Naive thymus-derived CD4-positive, alpha-beta T cell (primary cell): ENCODE results near the gene ABR. TPM values are rescaled to one million over a fixed set of nuclear protein-coding genes. Genes with fewer than 3 reads are reported as not detected.
"Not testable (repeated sequence)": the region's sequence is repeated elsewhere in the genome, so short reads cannot be mapped to it uniquely, and the experiment has no call there.

ENCODE experiments used
- ATAC-seq: fragments of 150-1000 bp; cut with Tn5 transposase; 2 replicates; pipeline ENCODE4 v1.10.0; 2021; ENCODE audit warnings: mild to moderate bottlenecking, moderate library complexity
- CTCF ChIA-PET: fragments of 350-600 bp; sonication (Branson Sonifier 250); formaldehyde crosslinking; loops from one replicate; lab custom pipeline; 2021; ENCODE audit warnings: antibody characterized with exemption; lab: Charles Lee
- POLR2A ChIA-PET: fragments of 350-600 bp; sonication (Branson Sonifier 250); formaldehyde crosslinking; loops from one replicate; lab custom pipeline; 2021; ENCODE audit warnings: antibody characterized with exemption, inconsistent platforms; lab: Charles Lee
- DNase-seq, 9 donors: peaks; one replicate each; pipeline versions ENCODE4 v3.0.0 to v3.0.0-alpha.2; 2020 to 2022; ENCODE audit warnings: mixed read lengths in 1 of 9
- H3K27ac ChIP-seq: one replicate; pipeline ENCODE4 v1.7.0; 2013; ENCODE audit warnings: mild to moderate bottlenecking, low read depth, low read length, moderate library complexity
- H3K27me3 ChIP-seq, 2 donors: one replicate each; pipeline ENCODE4 v1.7.0; 2013; ENCODE audit warnings: low read length in 2 of 2, mild to moderate bottlenecking in 2 of 2, moderate library complexity in 2 of 2; ENCODE audit not compliant: control insufficient read depth in 2 of 2, insufficient read depth in 2 of 2
- H3K36me3 ChIP-seq, 3 experiments: 1 replicate in 2 of 3; 2 replicates in 1 of 3; pipeline ENCODE4 v1.7.0; 2013; ENCODE audit warnings: low read length in 3 of 3, mild to moderate bottlenecking in 3 of 3, moderate library complexity in 1 of 3; ENCODE audit not compliant: insufficient read depth in 3 of 3, control insufficient read depth in 2 of 3
- H3K4me1 ChIP-seq, 2 donors: one replicate each; pipeline ENCODE4 v1.7.0; 2013; ENCODE audit warnings: low read length in 2 of 2, mild to moderate bottlenecking in 2 of 2, moderate library complexity in 1 of 2; ENCODE audit not compliant: control insufficient read depth in 2 of 2, insufficient read depth in 2 of 2
- H3K4me3 ChIP-seq: 2 replicates; pipeline ENCODE4 v1.7.0; 2013; ENCODE audit warnings: mild to moderate bottlenecking, low read length
- H3K9me3 ChIP-seq, 3 experiments: 1 replicate in 2 of 3; 2 replicates in 1 of 3; pipeline ENCODE4 v1.7.0; 2013; ENCODE audit warnings: low read length in 3 of 3; ENCODE audit not compliant: control insufficient read depth in 2 of 3
- H3K27ac Mint-ChIP-seq, 9 donors: one replicate each; pipeline ENCODE4 v1.8.0; 2020 to 2022; ENCODE audit warnings: mixed read lengths in 9 of 9, mild to moderate bottlenecking in 8 of 9, moderate library complexity in 5 of 9, inconsistent platforms in 2 of 9
- H3K27me3 Mint-ChIP-seq, 5 donors: one replicate each; pipeline ENCODE4 v1.8.0; 2021 to 2022; ENCODE audit warnings: mixed read lengths in 5 of 5, mild to moderate bottlenecking in 1 of 5
- H3K36me3 Mint-ChIP-seq, 5 donors: one replicate each; pipeline ENCODE4 v1.8.0; 2020 to 2022; ENCODE audit warnings: mixed read lengths in 5 of 5, mild to moderate bottlenecking in 3 of 5, inconsistent platforms in 1 of 5
- H3K4me1 Mint-ChIP-seq, 7 donors: one replicate each; pipeline ENCODE4 v1.8.0; 2020 to 2022; ENCODE audit warnings: mixed read lengths in 7 of 7, mild to moderate bottlenecking in 3 of 7, inconsistent platforms in 1 of 7
- H3K4me3 Mint-ChIP-seq, 10 donors: one replicate each; pipeline ENCODE4 v1.8.0; 2020 to 2022; ENCODE audit warnings: mild to moderate bottlenecking in 10 of 10, mixed read lengths in 10 of 10, moderate library complexity in 6 of 10, inconsistent platforms in 2 of 10
- H3K9me3 Mint-ChIP-seq, 11 donors: one replicate each; pipeline ENCODE4 v1.8.0; 2020 to 2022; ENCODE audit warnings: mixed read lengths in 11 of 11, mild to moderate bottlenecking in 4 of 11, inconsistent platforms in 1 of 11, moderate library complexity in 1 of 11
- intact Hi-C, 2 donors: fragments of 100-400 bp; cut with micrococcal nuclease; formaldehyde crosslinking; loops; one replicate each; pipeline ENCODE4 v1.15.1; 2023
- polyA plus RNA-seq, 2 donors: library from polyadenylated mRNA; unstranded; fragments of 300-500 nt; fragmentation: Illumina TruSeq; gene quantifications; one replicate each; pipeline ENCODE4 v1.2.3, GENCODE V29; 2021
- total RNA-seq, 6 experiments: library from RNA in 5 of 6; stranded (reverse) in 5 of 6; gene quantifications; 1 replicate in 5 of 6; 2 replicates in 1 of 6; pipeline ENCODE4 v1.2.3 and lab custom pipeline; 2021 to 2026

ABR gene
- total and polyA plus RNA-seq, 7 experiments from 2014 or later = 13.1 to 152 (median 139) TPM

DNA sequence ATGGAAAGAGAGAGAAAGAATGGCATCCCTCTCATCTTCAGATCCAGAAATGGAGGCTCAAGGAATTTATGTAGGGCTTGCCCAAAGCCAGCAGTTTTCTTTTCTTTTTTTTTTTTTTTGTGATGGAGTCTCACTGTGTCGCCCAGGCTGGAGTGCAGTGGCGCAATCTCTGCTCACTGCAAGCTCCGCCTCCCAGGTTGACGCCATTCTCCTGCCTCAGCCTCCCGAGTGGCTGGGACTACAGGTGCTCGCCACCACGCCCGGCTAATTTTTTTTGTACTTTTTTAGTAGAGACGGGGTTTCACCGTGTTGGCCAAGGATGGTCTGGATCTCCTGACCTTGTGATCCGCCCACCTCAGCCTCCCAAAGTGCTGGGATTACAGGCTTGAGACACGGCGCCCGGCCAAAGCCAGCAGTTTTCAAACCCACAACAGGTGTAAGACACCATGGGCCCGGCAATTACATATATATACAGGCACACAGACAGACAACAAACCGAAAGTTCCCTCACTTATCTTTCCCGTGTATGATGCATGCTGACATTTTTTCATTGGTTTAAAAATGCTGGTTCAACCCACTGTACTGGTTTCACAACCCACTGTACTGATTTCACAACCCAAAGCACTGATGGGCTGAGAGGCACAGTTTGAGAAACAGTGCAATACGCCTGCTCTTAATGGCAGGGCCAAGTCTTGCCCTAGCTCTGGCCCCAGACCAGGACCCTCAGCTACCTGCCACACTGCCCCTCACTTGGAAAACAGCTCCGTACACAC lies 81.6 kb downstream of the ABR start:
- peaks cover 0 to 24% (median 0%) of the 10 kb centered on the region in 3 experiments for H3K36me3 ChIP-seq
- POLR2A ChIA-PET = interaction anchor here (0.7 to 1.0 kb wide), 2 partner anchors 18 to 208 kb away, joined by 3 read pairs; no protein-coding TSS in a partner anchor
- CTCF ChIA-PET, H3K27ac ChIP-seq, H3K27me3 ChIP-seq, H3K9me3 ChIP-seq, DNase-seq, H3K4me3 ChIP-seq, H3K9me3 Mint-ChIP-seq, H3K27me3 Mint-ChIP-seq: not testable (repeated sequence)
- intact Hi-C loops = loop anchor here in 1 of 2 donors (1.0 kb wide), 1 partner anchor 11 kb away; no protein-coding TSS in a partner anchor
- H3K4me3 Mint-ChIP-seq = peak overlapping the region in 5 of 10 donors; percentile 1 to 60 (median 53)
- H3K36me3 Mint-ChIP-seq = peaks cover 3 to 44% (median 18%) of the 10 kb centered on the region in 5 donors
- H3K4me1 ChIP-seq = peaks cover 0 to 15% of the 10 kb centered on the region in 2 donors
- peaks cover 17 to 40% (median 36%) of the 10 kb centered on the region in 7 donors for H3K4me1 Mint-ChIP-seq
- ATAC-seq = peak; percentile 60
- H3K27ac Mint-ChIP-seq = peak overlapping the region in 8 of 9 donors; percentile 28 to 80 (median 67)

DNA sequence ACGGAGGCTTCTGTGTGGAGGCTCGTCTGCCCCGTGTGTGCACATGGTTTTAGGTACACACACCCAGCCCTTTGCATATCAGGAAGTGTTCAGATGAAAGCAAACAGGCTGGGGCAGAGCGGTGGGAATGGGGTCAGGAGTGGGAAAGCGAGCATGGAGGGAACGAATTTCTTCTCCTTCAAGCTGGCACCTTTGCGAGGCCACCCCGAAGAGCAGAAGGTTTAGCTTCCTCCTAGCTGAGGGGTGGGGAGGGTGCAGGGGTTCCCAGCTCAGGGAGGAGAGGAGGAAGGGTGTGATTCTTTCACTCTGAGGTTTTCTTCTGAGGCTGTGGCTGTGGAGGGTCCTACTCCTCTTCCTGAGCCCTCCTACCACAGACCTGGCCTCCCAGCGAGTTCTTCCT lies 83.6 kb downstream of the ABR start:
- CTCF ChIA-PET = interaction anchor here (0.7 to 1.4 kb wide), 3 partner anchors 20 to 91 kb away, joined by 3 to 8 read pairs (median 4); no protein-coding TSS in a partner anchor
- intact Hi-C loops = no loop called here
- Histone ChIP-seq H3K27ac (peak overlapping the region; percentile 33), H3K9me3 (no peaks in the 10 kb centered on the region), H3K4me3 (no peak overlapping the region), H3K36me3 (peaks cover 0 to 37% (median 6%) of the 10 kb centered on the region in 3 experiments), H3K27me3 (no peaks in the 10 kb centered on the region), H3K4me1 (peaks cover 0 to 15% of the 10 kb centered on the region in 2 donors)
- Mint-ChIP-seq H3K27me3 (no peaks in the 10 kb centered on the region), H3K4me3 (peak overlapping the region in 8 of 10 donors; percentile 2 to 82 (median 57)), H3K4me1 (peaks cover 17 to 37% (median 36%) of the 10 kb centered on the region in 7 donors), H3K9me3 (no peaks in the 10 kb centered on the region), H3K36me3 (peaks cover 3 to 42% (median 15%) of the 10 kb centered on the region in 5 donors), H3K27ac (peak overlapping the region in 4 of 9 donors; percentile 56 to 71 (median 66))
- ATAC-seq (no peak), DNase-seq (no peak)
- POLR2A ChIA-PET = interaction anchor here (1.8 kb wide), 1 partner anchor 12 kb away, joined by 17 read pairs; no protein-coding TSS in a partner anchor

DNA sequence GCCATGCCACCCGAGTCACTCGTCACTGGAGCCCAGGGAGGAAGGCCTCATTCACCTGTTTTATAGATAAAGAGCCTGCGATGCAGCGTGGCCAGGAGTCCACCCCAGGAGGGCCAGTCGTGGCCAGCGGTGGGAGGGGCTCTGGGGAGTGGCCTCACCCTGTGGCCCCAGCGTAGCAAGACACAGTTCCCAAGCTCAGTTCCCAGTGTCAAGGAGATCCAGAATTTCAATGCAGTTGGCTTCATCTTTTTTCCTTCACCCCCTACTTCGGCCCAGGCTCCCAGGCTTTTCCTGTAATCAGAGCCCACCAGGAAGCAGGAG lies 84.0 kb downstream of the ABR start:
- ChIA-PET POLR2A (interaction anchor here (1.8 kb wide), 1 partner anchor 12 kb away, joined by 17 read pairs; no protein-coding TSS in a partner anchor), CTCF (interaction anchor here (1.4 kb wide), 1 partner anchor 92 kb away, joined by 3 read pairs; no protein-coding TSS in a partner anchor)
- H3K9me3 Mint-ChIP-seq = no peaks in the 10 kb centered on the region
- DNase-seq = no peak
- peak overlapping the region in 4 of 9 donors; percentile 56 to 71 (median 66) for H3K27ac Mint-ChIP-seq
- H3K4me1 ChIP-seq = peaks cover 0 to 15% of the 10 kb centered on the region in 2 donors
- no peak for ATAC-seq
- no peak overlapping the region for H3K4me3 ChIP-seq
- H3K27ac ChIP-seq = no peak overlapping the region
- peak overlapping the region in 5 of 10 donors; percentile 48 to 82 (median 65) for H3K4me3 Mint-ChIP-seq
- intact Hi-C loops = no loop called here
- peaks cover 0 to 41% (median 10%) of the 10 kb centered on the region in 3 experiments for H3K36me3 ChIP-seq
- H3K27me3 Mint-ChIP-seq = no peaks in the 10 kb centered on the region
- peaks cover 3 to 45% (median 15%) of the 10 kb centered on the region in 5 donors for H3K36me3 Mint-ChIP-seq
- H3K9me3 ChIP-seq = no peaks in the 10 kb centered on the region
- no peaks in the 10 kb centered on the region for H3K27me3 ChIP-seq
- H3K4me1 Mint-ChIP-seq = peaks cover 17 to 37% (median 36%) of the 10 kb centered on the region in 7 donors

DNA sequence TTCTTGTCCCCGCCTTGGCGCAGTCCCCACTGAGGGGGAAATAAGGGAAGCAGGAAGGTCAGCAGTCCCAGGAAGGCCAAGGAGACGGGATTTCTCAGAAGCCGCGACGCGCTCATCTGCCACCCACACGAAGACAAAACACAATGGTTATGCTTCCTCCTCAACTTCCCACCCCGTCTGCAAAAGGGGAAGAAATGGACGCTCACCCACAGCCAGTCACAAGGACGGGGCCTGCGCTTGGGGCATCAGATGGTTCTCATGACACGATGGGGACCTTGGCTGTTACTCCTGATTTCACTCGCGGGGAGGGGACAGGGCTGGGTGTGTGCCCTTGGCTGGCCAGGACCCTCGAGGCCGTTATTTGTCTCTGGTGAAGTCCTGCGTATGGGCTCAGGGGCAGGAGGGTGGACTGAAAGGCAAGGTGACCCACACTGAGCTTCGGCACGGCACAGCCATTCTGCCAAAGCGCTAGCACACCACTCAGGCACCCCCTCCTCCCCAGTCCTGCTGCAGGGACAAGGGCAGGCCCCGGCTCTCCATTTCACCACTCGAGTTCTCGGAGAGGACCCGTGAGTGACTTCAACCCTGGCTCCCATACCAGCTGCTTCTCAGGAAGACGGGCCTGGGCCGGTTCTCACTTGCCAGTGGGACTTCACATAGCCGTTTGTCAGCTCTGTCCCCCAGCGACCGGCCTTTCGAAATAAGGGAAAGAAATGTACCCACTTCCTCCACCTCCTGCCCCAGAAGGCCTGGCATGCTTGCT lies 84.5 kb downstream of the ABR start:
- H3K4me3 ChIP-seq = no peak overlapping the region
- peak overlapping the region in 3 of 9 donors; percentile 56 to 71 (median 69) for H3K27ac Mint-ChIP-seq
- H3K4me3 Mint-ChIP-seq = peak overlapping the region in 1 of 10 donors; percentile 70
- H3K27ac ChIP-seq = no peak overlapping the region
- H3K4me1 Mint-ChIP-seq = peaks cover 17 to 38% (median 36%) of the 10 kb centered on the region in 7 donors
- ATAC-seq (peak; percentile 71), DNase-seq (no peak)
- no peaks in the 10 kb centered on the region for H3K27me3 ChIP-seq
- intact Hi-C loops = no loop called here
- ChIA-PET POLR2A (no interaction called here), CTCF (no interaction called here)
- H3K9me3 Mint-ChIP-seq = no peaks in the 10 kb centered on the region
- H3K36me3 ChIP-seq = peaks cover 0 to 43% (median 10%) of the 10 kb centered on the region in 3 experiments
- H3K27me3 Mint-ChIP-seq = no peaks in the 10 kb centered on the region
- H3K36me3 Mint-ChIP-seq = peaks cover 3 to 43% (median 15%) of the 10 kb centered on the region in 5 donors
- H3K4me1 ChIP-seq = peaks cover 0 to 15% of the 10 kb centered on the region in 2 donors
- H3K9me3 ChIP-seq = no peaks in the 10 kb centered on the region

DNA sequence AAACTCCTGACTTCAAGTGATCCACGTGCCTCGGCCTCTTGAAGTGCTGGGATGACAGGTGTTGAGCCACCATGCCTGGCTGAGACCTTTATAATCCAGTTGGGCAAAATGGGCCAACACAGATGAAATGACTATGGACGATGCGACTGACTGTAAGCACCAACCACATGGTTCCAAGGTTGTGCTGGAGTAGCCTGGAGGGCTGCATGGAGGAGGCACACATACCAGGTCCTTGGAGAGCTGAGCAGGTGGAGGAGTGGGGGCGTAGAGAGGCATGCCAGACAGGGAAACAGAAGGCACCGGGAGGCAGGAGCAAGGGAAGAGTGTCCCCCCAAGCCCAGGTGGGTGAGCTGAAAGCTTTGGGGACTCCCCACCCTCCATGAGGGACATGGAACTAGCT lies 85.2 kb downstream of the ABR start:
- H3K9me3 ChIP-seq = no peaks in the 10 kb centered on the region
- no peaks in the 10 kb centered on the region for H3K27me3 ChIP-seq
- POLR2A ChIA-PET = no interaction called here
- H3K27ac Mint-ChIP-seq = peak overlapping the region in 1 of 9 donors; percentile 91
- ATAC-seq (no peak), DNase-seq (no peak)
- H3K4me3 Mint-ChIP-seq = peak overlapping the region in 2 of 10 donors; percentile 17 to 70
- H3K36me3 ChIP-seq = peaks cover 0 to 45% (median 10%) of the 10 kb centered on the region in 3 experiments
- no peaks in the 10 kb centered on the region for H3K9me3 Mint-ChIP-seq
- CTCF ChIA-PET = interaction anchor here (0.6 kb wide), 1 partner anchor 164 kb away, joined by 5 read pairs; no protein-coding TSS in a partner anchor
- H3K27me3 Mint-ChIP-seq = no peaks in the 10 kb centered on the region
- H3K4me3 ChIP-seq = no peak overlapping the region
- intact Hi-C loops = no loop called here
- H3K4me1 Mint-ChIP-seq = peaks cover 17 to 42% (median 35%) of the 10 kb centered on the region in 7 donors
- peaks cover 0 to 15% of the 10 kb centered on the region in 2 donors for H3K4me1 ChIP-seq
- peaks cover 3 to 47% (median 15%) of the 10 kb centered on the region in 5 donors for H3K36me3 Mint-ChIP-seq
- no peak overlapping the region for H3K27ac ChIP-seq

DNA sequence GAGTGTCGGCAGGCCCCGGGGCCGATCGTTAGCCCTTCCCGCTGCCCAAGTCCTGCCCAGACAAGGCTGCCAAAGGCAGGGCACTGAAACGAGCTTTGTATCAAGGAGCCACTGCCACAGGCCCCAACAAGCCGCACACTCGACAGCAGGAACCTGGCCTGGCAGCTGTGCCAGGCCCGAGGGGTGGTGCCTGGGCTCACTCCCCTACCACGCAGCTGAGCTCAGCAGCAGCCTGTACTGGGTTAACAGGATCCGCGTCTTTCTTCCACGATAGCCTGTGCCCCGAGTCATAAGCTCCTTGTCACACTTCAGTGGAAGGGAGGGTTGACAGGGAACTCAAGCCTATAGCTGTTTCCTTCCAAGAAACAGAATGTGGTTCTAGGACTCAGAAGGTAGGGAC lies 87.9 kb downstream of the ABR start:
- DNase-seq (no peak), ATAC-seq (no peak)
- Histone ChIP-seq H3K4me1 (peaks cover 0 to 12% of the 10 kb centered on the region in 2 donors), H3K36me3 (peaks cover 0 to 45% (median 10%) of the 10 kb centered on the region in 3 experiments), H3K27ac (no peak overlapping the region), H3K27me3 (no peaks in the 10 kb centered on the region), H3K9me3 (no peaks in the 10 kb centered on the region), H3K4me3 (no peak overlapping the region)
- peaks cover 7 to 23% (median 14%) of the 10 kb centered on the region in 7 donors for H3K4me1 Mint-ChIP-seq
- ChIA-PET POLR2A (no interaction called here), CTCF (no interaction called here)
- no peak overlapping the region for H3K4me3 Mint-ChIP-seq
- H3K27me3 Mint-ChIP-seq = no peaks in the 10 kb centered on the region
- peaks cover 3 to 32% (median 5%) of the 10 kb centered on the region in 5 donors for H3K36me3 Mint-ChIP-seq
- peaks cover 0 to 2% (median 0%) of the 10 kb centered on the region in 11 donors for H3K9me3 Mint-ChIP-seq
- intact Hi-C loops = no loop called here
- H3K27ac Mint-ChIP-seq = no peak overlapping the region
